HG03280 (cell line): ENCODE results near the gene WDR54.
"Not testable (repeated sequence)": the region's sequence is repeated elsewhere in the genome, so short reads cannot be mapped to it uniquely, and the experiment has no call there.

ENCODE experiments used
- ATAC-seq: cut with Tn5 transposase; IDR thresholded peaks from one replicate; pipeline ENCODE4 v1.9.1; 2021; ENCODE audit warnings: mild to moderate bottlenecking, moderate library complexity; ENCODE audit not compliant: unreplicated experiment

Gene WDR54

DNA sequence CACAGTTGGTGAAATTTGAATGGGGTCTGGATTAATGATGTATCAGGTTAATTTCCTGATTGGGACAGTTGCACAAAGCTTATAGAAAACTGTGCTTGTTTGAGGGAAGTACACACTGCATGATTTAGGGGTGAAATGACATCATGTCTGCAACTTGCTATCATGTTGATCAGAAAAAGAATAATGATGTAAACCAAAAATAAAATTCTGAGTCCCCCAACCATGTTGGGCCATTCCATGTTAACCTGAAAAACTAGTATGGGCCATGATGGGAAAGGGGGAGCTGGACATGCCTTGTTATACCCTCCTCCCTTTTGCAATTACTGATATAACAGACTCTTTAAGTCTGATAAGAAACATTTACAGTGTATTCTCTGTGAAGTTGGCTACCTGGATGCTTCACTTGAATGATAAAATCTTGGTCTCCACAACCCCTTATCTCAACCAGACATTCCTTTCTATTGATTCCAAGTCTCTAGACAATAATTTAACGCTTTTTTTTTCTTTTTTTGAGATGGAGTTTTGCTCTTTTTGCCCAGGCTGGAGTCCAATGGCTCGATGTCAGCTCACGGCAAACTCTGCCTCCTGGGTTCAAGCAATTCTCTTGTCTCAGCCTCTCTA is 29.1 kb downstream of the WDR54 start:
- ATAC-seq, result no peak

DNA sequence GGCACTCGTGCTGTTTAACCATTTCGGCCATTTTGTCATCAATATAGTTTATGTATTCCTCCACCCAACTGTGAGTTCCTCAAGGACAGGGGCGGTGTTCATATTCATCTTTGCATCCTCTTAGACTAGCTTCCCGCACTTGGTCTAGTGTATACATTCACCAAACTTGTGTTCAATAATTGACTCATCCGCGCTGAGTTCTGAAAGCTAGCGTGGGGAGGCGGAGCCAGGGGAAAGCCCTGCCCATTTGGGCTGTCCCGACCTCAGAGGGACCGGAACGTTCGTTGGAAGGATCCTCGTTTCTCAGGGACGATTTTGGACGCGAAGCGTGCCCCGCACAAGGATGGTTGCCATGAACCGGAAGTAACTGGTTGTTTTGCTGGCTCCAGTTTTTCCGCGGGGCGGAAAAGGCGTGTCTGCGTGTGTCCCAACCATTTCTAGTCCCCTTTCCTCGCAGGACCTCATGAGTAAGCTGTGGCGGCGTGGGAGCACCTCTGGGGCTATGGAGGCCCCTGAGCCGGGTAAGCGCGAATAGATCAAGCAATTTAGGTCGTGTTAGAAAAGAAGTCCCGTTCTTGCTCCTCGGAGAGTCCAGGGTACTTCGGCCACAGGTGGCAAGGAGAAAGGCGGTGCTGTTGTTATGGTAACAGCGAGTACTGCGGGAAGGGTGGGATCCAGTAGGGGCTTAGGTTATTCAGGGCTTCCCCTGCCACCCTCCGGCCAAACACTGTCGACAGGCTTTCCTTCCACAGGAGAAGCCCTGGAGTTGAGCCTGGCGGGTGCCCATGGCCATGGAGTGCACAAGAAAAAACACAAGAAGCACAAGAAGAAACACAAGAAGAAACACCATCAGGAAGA is 33.4 kb downstream of the WDR54 start, which contains the start of gene INO80B:
INO80B (plus strand) TSS at position 434 of the 858 bp plus-strand sequence; CDS start at position 464, 30 bp downstream.
- peak; percentile 43 for ATAC-seq

DNA sequence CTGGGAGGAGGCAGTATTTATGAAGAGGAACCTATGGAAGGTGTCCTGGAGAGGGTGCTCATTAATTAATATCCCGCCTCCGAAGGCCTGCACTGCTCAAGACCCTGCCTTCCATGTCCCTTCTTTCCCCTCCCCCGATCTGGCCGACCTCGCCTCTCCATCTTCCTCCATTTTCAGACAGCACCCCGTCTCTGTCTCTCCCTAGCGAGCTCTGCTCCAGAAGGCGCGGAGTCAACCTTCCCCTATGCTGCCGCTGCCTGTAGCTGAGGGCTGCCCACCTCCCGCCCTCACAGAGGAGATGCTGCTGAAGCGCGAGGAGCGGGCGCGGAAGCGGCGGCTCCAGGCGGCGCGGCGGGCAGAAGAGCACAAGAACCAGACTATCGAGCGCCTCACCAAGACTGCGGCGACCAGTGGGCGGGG is 35.6 kb downstream of the WDR54 start:
- ATAC-seq, result no peak

GRCh38 chr2:74457549-74458131 is 36.1 kb downstream of the WDR54 start:
- peak; percentile 35 for ATAC-seq

GRCh38 chr2:74458132-74458937 is 36.8 kb downstream of the WDR54 start, which contains the start of gene WBP1:
TSS of gene WBP1 (plus strand) at chr2:74458438. CDS start at chr2:74458603, 165 bp downstream.
- peak; percentile 81 for ATAC-seq

- ATAC-seq, result no peak
Observed at GRCh38 chr2:74458938-74459363, 37.4 kb downstream of the WDR54 start.

DNA sequence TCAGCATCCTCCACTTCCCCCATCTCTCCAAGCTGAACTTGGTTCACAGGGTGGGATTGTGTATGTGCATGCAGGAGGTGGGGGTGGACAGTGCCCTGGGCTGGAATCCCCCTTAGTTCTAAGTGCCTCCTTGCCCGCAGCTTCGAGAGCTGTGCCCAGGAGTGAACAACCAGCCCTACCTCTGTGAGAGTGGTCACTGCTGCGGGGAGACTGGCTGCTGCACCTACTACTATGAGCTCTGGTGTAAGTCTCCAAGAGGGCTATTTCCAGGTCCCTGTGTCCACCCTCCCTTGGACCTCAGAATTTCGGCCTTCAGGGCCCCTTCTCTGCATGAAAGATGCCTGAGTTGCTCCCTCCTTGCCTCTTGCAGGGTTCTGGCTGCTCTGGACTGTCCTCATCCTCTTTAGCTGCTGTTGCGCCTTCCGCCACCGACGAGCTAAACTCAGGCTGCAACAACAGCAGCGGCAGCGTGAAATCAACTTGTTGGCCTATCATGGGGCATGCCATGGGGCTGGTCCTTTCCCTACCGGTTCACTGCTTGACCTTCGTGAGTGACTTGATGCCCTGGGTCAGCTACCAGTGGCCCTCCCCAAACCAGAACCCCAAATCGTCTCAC is 38.1 kb downstream of the WDR54 start:
- ATAC-seq, result not testable (repeated sequence)

DNA sequence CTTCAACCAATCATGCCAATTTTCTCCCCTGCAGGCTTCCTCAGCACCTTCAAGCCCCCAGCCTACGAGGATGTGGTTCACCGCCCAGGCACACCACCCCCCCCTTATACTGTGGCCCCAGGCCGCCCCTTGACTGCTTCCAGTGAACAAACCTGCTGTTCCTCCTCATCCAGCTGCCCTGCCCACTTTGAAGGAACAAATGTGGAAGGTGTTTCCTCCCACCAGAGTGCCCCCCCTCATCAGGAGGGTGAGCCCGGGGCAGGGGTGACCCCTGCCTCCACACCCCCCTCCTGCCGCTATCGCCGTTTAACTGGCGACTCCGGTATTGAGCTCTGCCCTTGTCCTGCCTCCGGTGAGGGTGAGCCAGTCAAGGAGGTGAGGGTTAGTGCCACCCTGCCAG is 38.7 kb downstream of the WDR54 start:
- ATAC-seq, result not testable (repeated sequence)

GRCh38 chr2:74461187-74462053 is 39.9 kb downstream of the WDR54 start:
- no peak for ATAC-seq

- ATAC-seq, result no peak
Observed at GRCh38 chr2:74462054-74462785, 40.7 kb downstream of the WDR54 start.

- no peak for ATAC-seq
Observed at GRCh38 chr2:74462786-74463105, 41.2 kb downstream of the WDR54 start.

DNA sequence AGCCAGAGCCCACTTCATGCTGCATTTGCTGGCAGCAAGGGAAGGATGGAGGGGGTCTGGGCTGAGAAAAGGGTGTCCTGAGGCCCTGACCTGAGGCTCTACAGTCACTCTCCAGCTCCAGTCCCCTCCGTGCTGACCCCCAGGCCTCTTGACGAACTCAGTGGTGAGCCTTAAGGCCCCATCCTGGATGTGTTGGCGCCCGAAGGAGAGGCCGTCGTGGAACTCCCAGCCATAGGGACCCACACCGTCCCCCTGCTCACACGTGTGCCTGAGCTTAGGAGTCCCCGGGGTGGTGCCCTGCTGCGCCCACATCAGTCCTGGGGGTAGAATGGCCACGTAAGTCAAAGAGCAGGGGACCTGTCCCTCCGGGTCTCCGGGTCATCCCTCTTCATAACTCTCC is 42.9 kb downstream of the WDR54 start:
- ATAC-seq, result no peak

GRCh38 chr2:74470742-74471141 is 49.2 kb downstream of the WDR54 start:
- ATAC-seq, result not testable (repeated sequence)

DNA sequence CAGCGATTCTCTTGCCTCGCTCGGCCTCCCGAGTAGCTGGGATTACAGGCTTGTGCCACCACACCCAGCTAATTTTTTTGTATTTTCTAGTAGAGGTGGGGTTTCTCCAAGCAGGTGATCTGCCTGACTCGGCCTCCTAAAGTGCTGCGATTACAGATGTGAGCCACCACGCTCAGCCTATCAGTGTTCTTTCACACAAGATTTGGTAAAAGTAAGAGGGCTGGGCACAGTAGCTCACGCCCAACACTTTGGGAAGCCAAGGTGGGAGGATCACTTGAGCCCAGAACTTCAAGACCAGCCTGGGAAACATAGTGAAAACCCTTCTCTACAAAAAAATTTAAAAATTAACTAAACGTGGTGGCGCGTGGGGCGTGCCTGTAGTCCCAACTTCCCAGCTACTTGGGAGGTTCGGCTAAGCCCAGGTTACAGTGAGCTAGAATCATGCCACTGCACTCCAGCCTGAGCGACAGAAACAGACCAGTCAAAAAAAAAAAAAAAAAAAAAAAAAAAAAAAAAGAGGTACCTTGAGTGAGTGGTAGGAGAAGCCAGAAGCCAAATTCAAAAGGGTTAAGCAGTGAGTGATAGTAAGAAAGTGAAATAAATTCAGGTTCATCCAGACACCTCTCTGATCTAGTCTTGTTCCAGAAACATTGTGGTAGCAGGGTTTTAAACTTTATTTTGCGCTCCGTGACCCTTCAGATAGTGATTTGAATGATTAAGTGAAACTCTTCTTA is 50.0 kb downstream of the WDR54 start:
- no peak for ATAC-seq

- peak; percentile 75 for ATAC-seq
Observed at GRCh38 chr2:74472086-74472944, 50.8 kb downstream of the WDR54 start, which contains the start of gene MRPL53. TSS of gene MRPL53 (minus strand) at chr2:74472680. CDS start at chr2:74472660, 20 bp downstream.

DNA sequence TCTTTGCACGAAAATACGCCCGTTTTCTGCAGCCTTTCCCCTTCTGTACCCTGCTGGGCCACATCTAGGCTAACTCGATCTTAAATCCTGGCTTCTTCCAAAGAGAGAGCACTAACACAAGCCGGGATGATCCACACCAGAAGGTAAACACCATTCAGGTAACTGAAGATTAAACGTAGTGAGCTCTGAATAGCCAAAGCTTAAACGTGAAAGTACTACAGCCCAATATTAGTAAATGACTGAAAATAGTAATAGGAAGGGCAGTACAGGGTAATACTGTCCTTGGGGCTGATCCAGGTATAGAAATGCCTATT is 51.4 kb downstream of the WDR54 start:
- ATAC-seq, result no peak

DNA sequence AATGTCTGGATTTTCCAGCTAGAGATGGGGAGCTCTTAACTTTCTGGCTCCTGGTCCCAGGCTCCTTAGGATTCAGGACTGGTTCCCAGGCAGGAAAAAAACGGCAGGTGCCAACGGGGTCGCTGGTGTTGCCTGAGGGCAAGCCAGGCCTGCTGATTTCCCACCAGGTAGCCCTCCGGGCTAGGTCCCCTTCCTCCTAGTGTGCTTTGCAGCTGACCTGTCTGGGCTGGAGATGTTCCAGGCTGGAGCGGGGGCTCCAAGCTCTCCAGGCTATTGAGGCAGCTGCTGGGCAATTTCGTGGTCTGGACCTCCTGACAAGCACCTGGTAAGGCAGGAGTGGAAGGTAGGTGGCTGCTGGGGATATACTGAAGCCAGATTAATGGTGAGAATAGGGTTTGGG is 53.0 kb downstream of the WDR54 start:
- no peak for ATAC-seq
